ENCODE measurements around the gene LDLRAD3.

LDLRAD3 gene

GRCh38 chr11:36153551-36153950, 209.7 kb downstream of the LDLRAD3 start:
- H3K27ac Mint-ChIP-seq = no peak overlapping the region
- no peak overlapping the region for H3K4me3 Mint-ChIP-seq
- no peak for ATAC-seq
- DNase-seq (ENCODE audit: low spot score in 2 of 2) = no peak
- no peaks in the 10 kb centered on the region for H3K9me3 Mint-ChIP-seq
- H3K4me1 Mint-ChIP-seq = peaks cover 7% of the 10 kb centered on the region
- H3K36me3 Mint-ChIP-seq = no peaks in the 10 kb centered on the region

GRCh38 chr11:36155124-36155561, 211.3 kb downstream of the LDLRAD3 start:
- Mint-ChIP-seq H3K36me3 (no peaks in the 10 kb centered on the region), H3K4me1 (no peaks in the 10 kb centered on the region), H3K27ac (no peak overlapping the region), H3K9me3 (no peaks in the 10 kb centered on the region), H3K4me3 (no peak overlapping the region)
- DNase-seq (ENCODE audit: low spot score in 2 of 2) (no peak), ATAC-seq (no peak)

- Mint-ChIP-seq H3K27ac (no peak overlapping the region), H3K36me3 (no peaks in the 10 kb centered on the region), H3K9me3 (no peaks in the 10 kb centered on the region), H3K4me3 (no peak overlapping the region), H3K4me1 (no peaks in the 10 kb centered on the region)
- DNase-seq (ENCODE audit: low spot score in 2 of 2) (no peak), ATAC-seq (no peak)
Measured at GRCh38 chr11:36155770-36156160, 211.9 kb downstream of the LDLRAD3 start.

DNA sequence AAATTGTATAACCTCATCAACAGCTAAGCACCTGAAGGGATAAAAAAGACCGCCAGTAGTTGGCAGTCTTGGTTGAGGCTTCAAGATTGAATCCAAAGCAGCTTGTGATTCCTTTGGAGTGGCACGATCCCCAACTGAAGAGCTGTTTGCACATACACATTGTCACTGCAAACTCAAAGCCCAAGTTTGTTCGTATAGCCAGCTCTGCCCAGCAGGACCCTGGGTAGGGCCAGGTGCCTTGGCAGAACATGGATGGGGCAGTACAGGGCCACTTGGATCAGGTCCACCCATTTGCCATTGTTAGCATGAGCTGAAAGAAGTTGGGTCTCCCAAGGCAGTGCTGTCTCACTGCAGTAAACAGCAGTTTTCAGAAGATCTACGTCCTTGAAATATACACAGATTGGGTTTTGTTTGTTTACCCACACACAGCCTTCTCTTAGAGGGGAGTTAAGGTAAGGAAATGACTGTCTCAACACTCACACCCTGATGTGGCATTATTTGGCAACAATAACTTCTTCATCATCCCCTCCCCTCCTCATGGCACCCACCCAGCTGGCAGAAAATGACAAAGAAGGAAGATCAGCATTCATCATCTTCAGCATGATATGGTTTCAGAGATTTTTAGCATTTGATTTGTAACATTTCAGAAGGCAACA, 212.4 kb downstream of the LDLRAD3 start:
- no peak for DNase-seq (ENCODE audit: low spot score in 2 of 2)
- H3K9me3 Mint-ChIP-seq = no peaks in the 10 kb centered on the region
- ATAC-seq = no peak
- H3K27ac Mint-ChIP-seq = no peak overlapping the region
- no peaks in the 10 kb centered on the region for H3K4me1 Mint-ChIP-seq
- no peak overlapping the region for H3K4me3 Mint-ChIP-seq
- H3K36me3 Mint-ChIP-seq = no peaks in the 10 kb centered on the region

DNA sequence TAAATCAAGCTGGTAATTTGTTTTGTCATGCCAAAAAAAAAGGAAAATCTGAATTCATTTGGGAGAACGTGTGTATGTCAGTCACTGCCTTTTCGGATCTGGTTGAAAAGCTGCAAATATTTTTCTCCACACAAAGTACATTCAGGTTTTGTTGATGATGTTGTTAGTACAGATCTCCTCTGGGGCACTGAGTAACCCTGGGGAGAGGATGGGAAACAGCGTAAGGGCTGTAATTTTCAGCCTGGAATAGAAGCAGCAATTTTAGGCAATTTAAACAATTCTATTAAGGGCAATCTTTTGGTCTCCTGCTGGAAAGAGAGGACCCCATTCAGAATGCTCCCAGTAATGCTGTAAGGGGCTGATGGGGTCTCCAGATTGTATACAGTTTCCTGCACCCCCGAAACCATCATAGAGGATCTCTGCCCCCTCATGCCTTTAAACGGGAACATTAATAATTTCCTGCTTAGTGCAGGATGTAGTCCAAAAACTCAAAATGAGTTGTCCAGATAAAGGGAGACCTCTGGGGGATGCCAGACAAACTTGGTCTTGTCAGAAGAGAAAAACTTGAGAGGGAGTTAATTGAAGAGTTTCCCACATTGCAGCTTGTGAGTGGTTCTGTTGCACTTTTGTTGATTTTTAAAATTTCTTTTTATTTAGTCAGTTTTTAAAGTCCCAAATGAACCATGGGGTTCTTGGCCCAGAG, 213.1 kb downstream of the LDLRAD3 start:
- no peak overlapping the region for H3K4me3 Mint-ChIP-seq
- no peak overlapping the region for H3K27ac Mint-ChIP-seq
- H3K36me3 Mint-ChIP-seq = no peaks in the 10 kb centered on the region
- no peak for DNase-seq (ENCODE audit: low spot score in 2 of 2)
- H3K9me3 Mint-ChIP-seq = no peaks in the 10 kb centered on the region
- no peak for ATAC-seq
- no peaks in the 10 kb centered on the region for H3K4me1 Mint-ChIP-seq

- Mint-ChIP-seq H3K4me3 (no peak overlapping the region), H3K4me1 (no peaks in the 10 kb centered on the region), H3K27ac (no peak overlapping the region), H3K36me3 (no peaks in the 10 kb centered on the region), H3K9me3 (no peaks in the 10 kb centered on the region)
- DNase-seq (ENCODE audit: low spot score in 2 of 2) = no peak
- ATAC-seq = no peak
Measured at GRCh38 chr11:36160091-36160490, 216.2 kb downstream of the LDLRAD3 start.

- no peaks in the 10 kb centered on the region for H3K4me1 Mint-ChIP-seq
- no peaks in the 10 kb centered on the region for H3K36me3 Mint-ChIP-seq
- H3K9me3 Mint-ChIP-seq = no peaks in the 10 kb centered on the region
- DNase-seq (ENCODE audit: low spot score in 2 of 2) (no peak), ATAC-seq (no peak)
- no peak overlapping the region for H3K4me3 Mint-ChIP-seq
- no peak overlapping the region for H3K27ac Mint-ChIP-seq
Measured at GRCh38 chr11:36161572-36161971, 217.7 kb downstream of the LDLRAD3 start.

DNA sequence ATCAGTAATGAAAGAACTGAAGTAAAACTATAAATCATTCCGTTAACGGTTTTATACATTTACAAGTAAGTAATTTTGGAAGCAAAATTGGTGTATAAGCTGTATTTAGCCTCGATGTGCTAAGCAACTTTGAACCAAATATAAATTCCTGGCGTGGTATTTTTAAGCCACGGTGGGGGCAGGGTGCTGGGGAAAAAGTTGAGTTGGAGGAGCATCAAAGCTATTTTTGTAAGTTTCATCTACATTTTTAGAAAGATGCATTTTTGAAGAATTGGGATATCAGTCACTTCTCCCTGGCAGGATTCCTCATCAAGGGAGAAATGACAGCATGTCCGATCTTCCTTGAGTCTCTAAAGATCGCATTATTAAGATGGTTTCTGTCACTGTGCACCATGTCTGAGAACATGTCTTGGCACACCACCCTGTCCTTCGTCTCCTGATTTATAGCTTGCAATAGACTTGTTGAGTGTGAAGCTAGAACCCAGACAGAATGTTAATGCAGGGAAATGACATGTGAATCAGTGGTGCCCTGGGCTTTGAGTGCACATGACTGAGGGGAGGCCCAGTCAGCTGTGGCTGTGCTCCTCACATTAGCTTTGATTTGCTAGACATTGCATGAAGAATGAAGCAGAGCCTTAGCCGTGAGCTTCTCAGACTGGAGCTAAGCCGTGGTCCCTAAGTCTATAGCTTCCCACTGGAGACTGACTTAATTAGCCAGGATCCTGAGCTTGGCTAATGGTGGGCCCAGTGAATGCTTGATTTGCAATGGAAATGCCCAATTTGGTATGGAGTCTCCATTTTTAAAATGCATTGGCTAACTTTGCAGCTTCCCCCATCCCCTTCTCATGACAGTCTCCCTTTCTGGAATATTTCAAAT, 218.4 kb downstream of the LDLRAD3 start:
- Mint-ChIP-seq H3K9me3 (no peaks in the 10 kb centered on the region), H3K4me3 (no peak overlapping the region), H3K27ac (no peak overlapping the region), H3K36me3 (no peaks in the 10 kb centered on the region), H3K4me1 (no peaks in the 10 kb centered on the region)
- ATAC-seq (no peak), DNase-seq (ENCODE audit: low spot score in 2 of 2) (no peak)

DNA sequence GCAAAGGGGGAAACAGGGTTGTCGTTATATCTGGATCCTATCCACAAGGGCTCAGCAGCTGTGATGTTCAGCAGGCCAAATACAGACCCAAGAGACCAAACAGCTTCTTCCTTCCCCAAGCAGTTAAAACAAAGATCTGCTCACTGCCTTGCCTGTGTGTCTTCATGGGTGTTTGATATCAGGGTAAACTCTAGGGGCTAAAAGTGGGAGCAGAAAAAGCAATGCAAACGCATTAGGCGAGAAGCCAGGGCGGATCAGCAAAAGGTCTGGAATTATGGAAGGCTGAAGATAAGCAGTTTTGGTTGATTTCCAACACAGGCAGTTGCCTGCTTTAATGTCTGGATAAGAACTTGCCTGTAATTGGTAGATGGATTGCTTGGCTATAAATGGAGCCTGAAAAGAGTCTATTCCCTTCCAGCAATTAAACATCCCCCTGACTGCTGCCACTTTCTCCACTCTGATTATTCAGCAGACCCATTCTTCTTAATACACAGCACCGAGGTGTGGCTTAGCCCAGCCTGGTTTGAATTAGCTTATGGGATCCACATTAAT, 219.1 kb downstream of the LDLRAD3 start:
- Mint-ChIP-seq H3K9me3 (no peaks in the 10 kb centered on the region), H3K27ac (no peak overlapping the region), H3K36me3 (no peaks in the 10 kb centered on the region), H3K4me1 (no peaks in the 10 kb centered on the region), H3K4me3 (no peak overlapping the region)
- ATAC-seq (no peak), DNase-seq (ENCODE audit: low spot score in 2 of 2) (no peak)

DNA sequence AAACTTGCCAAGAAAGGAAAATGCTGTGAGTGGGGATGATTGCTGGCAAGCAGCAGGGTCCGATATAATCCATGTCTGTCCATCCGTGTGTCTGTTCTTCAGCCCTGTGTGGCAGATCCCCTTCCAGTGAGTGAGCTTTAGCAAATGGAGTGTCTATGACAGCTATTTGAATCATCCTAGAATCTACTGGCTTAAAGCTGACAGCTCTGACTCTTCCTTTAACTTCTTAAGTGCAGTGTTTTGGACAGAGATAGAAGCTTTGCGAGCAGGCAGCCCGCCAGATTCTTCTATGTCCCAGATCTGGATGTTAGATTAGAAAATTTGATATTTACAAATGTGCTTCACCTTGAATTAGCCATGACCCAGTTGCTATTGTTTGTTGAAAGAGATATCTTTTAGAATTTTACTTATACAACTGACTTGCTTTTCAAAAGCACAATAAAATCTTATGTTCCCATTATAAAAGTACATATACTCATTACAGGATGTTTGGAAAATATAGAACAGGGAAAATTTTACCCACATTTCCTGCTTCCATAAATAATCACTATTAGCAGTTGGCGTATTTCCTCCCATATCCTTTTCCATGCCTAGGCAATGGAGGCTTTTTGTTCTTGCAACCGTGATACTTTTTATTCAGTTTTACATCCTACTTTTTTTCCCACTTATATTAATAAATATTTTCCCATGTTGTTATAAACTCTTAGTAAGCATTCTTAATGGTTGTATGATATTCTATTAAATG, 220.8 kb downstream of the LDLRAD3 start:
- ATAC-seq (no peak), DNase-seq (ENCODE audit: low spot score in 2 of 2) (no peak)
- Mint-ChIP-seq H3K36me3 (no peaks in the 10 kb centered on the region), H3K4me3 (no peak overlapping the region), H3K27ac (no peak overlapping the region), H3K4me1 (no peaks in the 10 kb centered on the region), H3K9me3 (no peaks in the 10 kb centered on the region)

GRCh38 chr11:36165621-36166397, 221.9 kb downstream of the LDLRAD3 start:
- Mint-ChIP-seq H3K4me3 (no peak overlapping the region), H3K9me3 (no peaks in the 10 kb centered on the region), H3K36me3 (no peaks in the 10 kb centered on the region), H3K4me1 (no peaks in the 10 kb centered on the region), H3K27ac (no peak overlapping the region)
- no peak for DNase-seq (ENCODE audit: low spot score in 2 of 2)
- no peak for ATAC-seq

DNA sequence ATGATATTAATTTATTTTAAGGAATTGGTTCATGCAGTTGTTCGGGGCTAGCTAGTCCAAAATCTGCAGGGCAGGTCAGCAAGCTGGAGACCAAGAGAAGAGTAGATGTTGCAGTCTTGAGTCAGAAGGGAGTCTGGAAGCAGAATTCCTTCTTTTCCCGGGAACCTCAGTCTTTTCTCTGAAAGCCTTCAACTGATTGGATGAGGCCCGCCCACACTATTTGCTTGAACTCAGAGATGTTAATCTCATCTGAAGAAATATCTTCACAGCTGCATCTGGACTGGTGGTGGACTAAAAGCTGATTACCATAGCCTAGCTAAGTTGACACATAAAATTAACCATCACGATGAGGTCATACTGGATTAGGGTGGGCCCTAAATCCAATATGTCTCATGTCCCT, 223.2 kb downstream of the LDLRAD3 start:
- H3K4me3 Mint-ChIP-seq = no peak overlapping the region
- H3K9me3 Mint-ChIP-seq = no peaks in the 10 kb centered on the region
- DNase-seq (ENCODE audit: low spot score in 2 of 2) (no peak), ATAC-seq (no peak)
- no peak overlapping the region for H3K27ac Mint-ChIP-seq
- H3K4me1 Mint-ChIP-seq = no peaks in the 10 kb centered on the region
- H3K36me3 Mint-ChIP-seq = no peaks in the 10 kb centered on the region

- Mint-ChIP-seq H3K4me3 (no peak overlapping the region), H3K36me3 (no peaks in the 10 kb centered on the region), H3K9me3 (no peaks in the 10 kb centered on the region), H3K27ac (no peak overlapping the region), H3K4me1 (no peaks in the 10 kb centered on the region)
- DNase-seq (ENCODE audit: low spot score in 2 of 2) (no peak), ATAC-seq (no peak)
Measured at GRCh38 chr11:36167729-36168128, 223.9 kb downstream of the LDLRAD3 start.

- H3K9me3 Mint-ChIP-seq = no peaks in the 10 kb centered on the region
- no peak for ATAC-seq
- no peaks in the 10 kb centered on the region for H3K36me3 Mint-ChIP-seq
- no peak overlapping the region for H3K27ac Mint-ChIP-seq
- DNase-seq (ENCODE audit: low spot score in 2 of 2) = no peak
- no peak overlapping the region for H3K4me3 Mint-ChIP-seq
- H3K4me1 Mint-ChIP-seq = peaks cover 10% of the 10 kb centered on the region
Measured at GRCh38 chr11:36177836-36178235, 234.0 kb downstream of the LDLRAD3 start.

All from stimulated activated effector memory CD8-positive, alpha-beta T cell treated with anti-CD3 and anti-CD28 coated beads, Interleukin-12 subunit alpha, Interleukin-12 subunit beta, amount 100 ng/mL, for 72 hours (primary cell).